Activated CD8-positive, alpha-beta memory T cell treated with anti-CD3 and anti-CD28 coated beads for 1 hour (primary cell): ENCODE results near the gene LCT.

Experiments
- DNase-seq, 2 donors: peaks; one replicate each; pipeline ENCODE4 v3.0.0-alpha.2; 2020; ENCODE audit warnings: low read depth in 1 of 2; ENCODE audit errors: extremely low read depth in 1 of 2

LCT gene

DNA sequence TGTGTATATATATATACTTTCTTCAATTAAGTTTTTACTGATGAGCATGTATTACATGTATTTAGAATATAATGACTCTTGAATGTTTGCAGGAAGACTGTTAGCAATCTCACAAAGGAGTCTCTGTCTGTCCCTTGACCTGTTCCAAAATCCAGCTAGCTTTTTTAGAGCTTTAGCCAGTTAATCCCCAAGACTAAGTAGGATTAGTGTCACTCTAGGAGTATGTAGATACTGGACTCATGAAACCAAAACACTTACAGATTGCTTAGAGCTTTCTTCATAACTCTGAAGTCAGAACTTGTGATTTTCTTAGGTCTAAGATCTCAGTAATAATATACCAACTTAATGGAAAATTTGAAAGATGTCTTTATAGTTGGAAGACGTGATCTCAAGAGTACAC, 93.1 kb downstream of the LCT start:
- no peak for DNase-seq

DNA sequence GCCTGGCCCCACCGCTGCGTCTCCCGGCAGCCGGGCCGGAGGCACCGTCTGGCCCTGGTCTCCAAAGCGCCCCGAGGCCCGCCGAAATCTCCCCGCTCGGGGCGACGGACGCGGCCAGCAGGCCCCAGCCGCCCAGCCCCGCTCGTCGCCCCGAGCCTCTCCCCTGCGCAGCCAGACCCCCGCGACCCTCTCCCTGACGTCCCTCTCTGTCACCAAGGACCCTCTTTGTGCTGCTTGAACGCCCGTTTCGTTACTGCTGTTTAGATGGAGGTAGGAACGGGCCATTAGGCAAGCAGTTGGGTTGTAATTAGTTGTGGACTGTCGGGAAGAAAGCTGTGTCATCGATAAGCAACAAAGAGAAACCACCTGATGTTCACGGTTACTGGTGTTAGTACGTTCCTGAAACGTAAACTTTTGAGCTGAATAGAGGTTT, 94.6 kb downstream of the LCT start:
- DNase-seq = no peak

DNA sequence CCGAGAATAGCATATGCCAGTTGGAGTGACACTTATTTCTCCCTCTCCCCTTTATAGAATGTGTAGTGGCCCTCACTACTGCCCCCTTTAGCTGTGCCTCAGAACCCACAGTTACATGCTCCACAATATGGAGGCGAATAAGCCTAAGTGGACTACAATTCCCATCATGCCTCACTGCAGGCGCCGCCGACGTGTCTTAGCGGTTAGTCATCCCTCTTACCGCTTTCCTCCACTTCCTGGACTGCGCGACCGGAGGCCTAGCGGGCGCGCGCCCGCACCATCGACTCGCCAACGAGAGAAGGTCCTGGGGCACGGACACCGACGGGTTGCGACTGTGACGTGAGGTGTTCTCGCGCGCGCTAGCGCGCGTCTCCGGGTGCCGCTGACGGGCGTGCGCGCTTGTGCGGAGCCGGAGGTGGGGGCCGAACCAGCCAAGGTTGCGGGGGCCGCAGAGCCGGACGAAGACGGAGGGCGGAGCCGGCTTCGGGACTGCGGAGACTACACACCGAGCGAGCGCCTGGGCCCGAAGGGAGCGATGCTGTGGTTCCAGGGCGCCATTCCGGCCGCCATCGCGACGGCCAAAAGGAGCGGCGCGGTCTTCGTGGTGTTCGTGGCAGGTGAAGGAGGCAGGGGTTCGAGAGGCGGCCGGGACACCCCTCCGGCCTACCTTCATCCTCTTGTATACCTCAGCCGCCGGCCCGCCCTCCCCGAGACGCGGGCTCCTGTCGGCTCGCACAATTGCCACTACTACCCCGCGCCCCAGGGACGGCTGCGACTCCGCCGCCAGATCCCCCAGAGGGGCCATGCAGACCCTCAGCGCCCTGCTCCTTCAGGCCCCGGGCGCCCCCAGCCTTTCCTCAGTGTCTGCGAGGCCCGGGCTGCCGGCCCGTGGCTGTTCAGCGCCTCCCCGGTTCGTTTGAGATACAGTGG, 95.3 kb downstream of the LCT start, which contains the start of gene UBXN4:
TSS of gene UBXN4 (plus strand) at position 461 of the 930 bp plus-strand sequence. CDS start at position 536, 75 bp downstream.
- peak; percentile 76 to 88 for DNase-seq

DNA sequence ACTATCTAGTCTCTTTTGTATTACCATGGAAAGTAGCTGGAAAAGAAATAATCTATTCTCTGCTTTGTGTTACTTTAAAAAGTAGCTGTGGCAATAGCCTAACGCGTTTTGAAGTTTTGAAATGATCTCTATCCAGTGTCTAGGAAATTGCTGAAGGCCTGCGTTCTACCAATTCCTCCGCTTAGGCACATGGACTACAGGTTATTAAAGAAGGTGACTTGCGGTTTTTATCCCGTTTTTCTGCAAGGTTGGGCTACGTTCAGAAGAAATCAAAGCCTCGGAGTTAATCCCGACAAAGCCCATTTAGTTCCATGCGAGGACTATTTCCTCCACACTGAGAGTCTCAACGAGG, 96.0 kb downstream of the LCT start:
- no peak for DNase-seq

DNA sequence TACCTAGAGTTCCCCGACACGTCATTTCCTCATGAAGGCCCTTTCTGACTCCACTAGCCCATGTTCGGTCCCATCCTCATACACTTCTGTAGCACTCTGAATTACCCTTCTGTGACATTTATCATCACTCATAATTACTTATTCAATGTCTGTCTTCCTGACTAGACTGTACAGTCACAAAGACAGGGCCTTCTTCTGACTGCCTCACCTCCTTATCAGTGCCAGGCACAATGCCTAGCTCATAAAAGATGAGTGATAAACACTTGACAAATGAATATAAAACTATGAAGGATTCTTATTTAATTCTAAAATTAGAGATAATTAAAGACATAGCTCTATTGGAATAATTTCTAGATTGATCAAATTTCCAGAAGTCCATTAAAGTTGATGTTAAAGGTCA, 96.8 kb downstream of the LCT start:
- DNase-seq = no peak
